ENCODE results near the gene COL5A1.

GRCh38 chr9:134889386-134890154 lies 248.0 kb downstream of the COL5A1 start:
- no peak for TF ChIP-seq CTCF (IDR thresholded peaks at IDR 0.05)
- TF ChIP-seq POLR2A (IDR thresholded peaks at IDR 0.05), result no peak

Data from esophagus squamous epithelium (tissue), 4 donors.